ENCODE results near the gene APCDD1.

- TF ChIP-seq, protein P1, sequence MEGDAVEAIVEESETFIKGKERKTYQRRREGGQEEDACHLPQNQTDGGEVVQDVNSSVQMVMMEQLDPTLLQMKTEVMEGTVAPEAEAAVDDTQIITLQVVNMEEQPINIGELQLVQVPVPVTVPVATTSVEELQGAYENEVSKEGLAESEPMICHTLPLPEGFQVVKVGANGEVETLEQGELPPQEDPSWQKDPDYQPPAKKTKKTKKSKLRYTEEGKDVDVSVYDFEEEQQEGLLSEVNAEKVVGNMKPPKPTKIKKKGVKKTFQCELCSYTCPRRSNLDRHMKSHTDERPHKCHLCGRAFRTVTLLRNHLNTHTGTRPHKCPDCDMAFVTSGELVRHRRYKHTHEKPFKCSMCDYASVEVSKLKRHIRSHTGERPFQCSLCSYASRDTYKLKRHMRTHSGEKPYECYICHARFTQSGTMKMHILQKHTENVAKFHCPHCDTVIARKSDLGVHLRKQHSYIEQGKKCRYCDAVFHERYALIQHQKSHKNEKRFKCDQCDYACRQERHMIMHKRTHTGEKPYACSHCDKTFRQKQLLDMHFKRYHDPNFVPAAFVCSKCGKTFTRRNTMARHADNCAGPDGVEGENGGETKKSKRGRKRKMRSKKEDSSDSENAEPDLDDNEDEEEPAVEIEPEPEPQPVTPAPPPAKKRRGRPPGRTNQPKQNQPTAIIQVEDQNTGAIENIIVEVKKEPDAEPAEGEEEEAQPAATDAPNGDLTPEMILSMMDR (conservative IDR thresholded peaks at IDR 0.05 in 1 of 2, IDR thresholded peaks at IDR 0.05 in 1 of 2; ENCODE audit: low read depth in 1 of 2, low read length in 2 of 2), result no peak
- no peak for TF ChIP-seq EZH2 (IDR thresholded peaks at IDR 0.05; ENCODE audit: low read length, missing control alignments)
Measured at GRCh38 chr18:10530002-10530401, 75.6 kb downstream of the APCDD1 start.
